H1 (cell line): ENCODE results near the gene MAMSTR. TPM values are rescaled to one million over a fixed set of nuclear protein-coding genes. Genes with fewer than 3 reads are reported as not detected.

Experiments
- CTCF ChIA-PET: fragments of 300-600 bp; sonication (Branson Sonifier 250); formaldehyde crosslinking; loops from one replicate; lab custom pipeline; 2021; ENCODE audit not compliant: partially characterized antibody; lab: Charles Lee
- POLR2A ChIA-PET: fragments of 300-600 bp; sonication (Branson Sonifier 250); formaldehyde crosslinking; loops from one replicate; lab custom pipeline; 2021; ENCODE audit warnings: inconsistent platforms; ENCODE audit not compliant: partially characterized antibody; lab: Charles Lee
- DNase-seq, 2 experiments: peaks; one replicate each; pipeline versions ENCODE4 v3.0.0 to v3.0.0-alpha.2; 2010 to 2022; ENCODE audit warnings: low spot score in 2 of 2, low read depth in 1 of 2, mixed read lengths in 1 of 2
- FAIRE-seq: peaks from 2 replicates; lab custom pipeline; 2011; peaks lifted over from hg19 to GRCh38; lab: Jason Lieb, UNC
- H2AFZ ChIP-seq: 2 replicates; pipeline ENCODE4 v1.8.1; 2012; ENCODE audit warnings: low read length, inconsistent platforms
- H2AK5ac ChIP-seq: 2 replicates; pipeline ENCODE4 v1.6.1; 2013; ENCODE audit warnings: low read depth, low read length
- H2BK120ac ChIP-seq: replicated peaks from 2 replicates; pipeline ENCODE3; 2013; ENCODE audit warnings: low read depth, low read length, inconsistent platforms
- H2BK12ac ChIP-seq: 2 replicates; pipeline ENCODE4 v1.6.1; 2013; ENCODE audit warnings: low read depth, low read length
- H2BK15ac ChIP-seq: 2 replicates; pipeline ENCODE4 v1.6.1; 2013; ENCODE audit warnings: low read length
- H2BK20ac ChIP-seq: 2 replicates; pipeline ENCODE4 v1.6.1; 2013; ENCODE audit warnings: low read length
- H2BK5ac ChIP-seq: 2 replicates; pipeline ENCODE4 v1.6.1; 2013; ENCODE audit warnings: low read depth, low read length
- H3K14ac ChIP-seq: 2 replicates; pipeline ENCODE4 v1.6.1; 2013; ENCODE audit warnings: inconsistent platforms; ENCODE audit not compliant: insufficient read length
- H3K18ac ChIP-seq: 2 replicates; pipeline ENCODE4 v1.6.1; 2013; ENCODE audit warnings: low read length; ENCODE audit errors: extremely low read depth
- H3K23ac ChIP-seq: 2 replicates; pipeline ENCODE4 v1.6.1; 2013; ENCODE audit warnings: inconsistent platforms; ENCODE audit not compliant: insufficient read length
- H3K23me2 ChIP-seq: 2 replicates; pipeline ENCODE4 v1.6.1; 2013; ENCODE audit warnings: low read depth, low read length
- H3K27ac ChIP-seq: 2 replicates; pipeline ENCODE4 v1.6.1; 2011; ENCODE audit warnings: low read depth, low read length, inconsistent platforms
- H3K27me3 ChIP-seq, 4 experiments: replicated peaks in 1 of 4; 1 replicate in 1 of 4; 2 replicates in 3 of 4; pipeline versions ENCODE4 v1.6.1 to v1.8.1; 2011 to 2013; ENCODE audit warnings: low read length in 3 of 4, mild to moderate bottlenecking in 3 of 4, inconsistent platforms in 2 of 4, mixed read lengths in 2 of 4, moderate library complexity in 1 of 4; ENCODE audit not compliant: control insufficient read depth in 3 of 4, insufficient read depth in 3 of 4; ENCODE audit errors: extremely low read depth in 1 of 4
- H3K36me3 ChIP-seq, 4 experiments: 2 replicates each; pipeline versions ENCODE4 v1.6.1 to v1.8.1; 2011 to 2013; ENCODE audit warnings: mild to moderate bottlenecking in 4 of 4, low read length in 3 of 4, moderate library complexity in 2 of 4, control low read depth in 1 of 4, inconsistent platforms in 1 of 4; ENCODE audit not compliant: insufficient read depth in 4 of 4, control insufficient read depth in 2 of 4
- H3K4ac ChIP-seq: replicated peaks from 2 replicates; pipeline ENCODE3; 2013; ENCODE audit warnings: low read length, low read depth, mixed read lengths, inconsistent platforms; ENCODE audit not compliant: insufficient read length
- H3K4me1 ChIP-seq, 4 experiments: replicated peaks in 1 of 4; 1 replicate in 1 of 4; 2 replicates in 3 of 4; pipeline versions ENCODE4 v1.6.1 to v1.8.1; 2011 to 2013; ENCODE audit warnings: low read length in 3 of 4, inconsistent platforms in 2 of 4, mixed read lengths in 1 of 4; ENCODE audit not compliant: insufficient read depth in 4 of 4, control insufficient read depth in 3 of 4
- H3K4me2 ChIP-seq, 2 experiments: 2 replicates each; pipeline versions ENCODE4 v1.6.1 to v1.8.1; 2011 to 2013; ENCODE audit warnings: low read depth in 2 of 2, low read length in 2 of 2, control low read depth in 1 of 2, inconsistent platforms in 1 of 2, mild to moderate bottlenecking in 1 of 2; ENCODE audit not compliant: insufficient read depth in 1 of 2
- H3K4me3 ChIP-seq, 4 experiments: fragments of 200-600, 300-600 bp in 1 of 4; sonication (generic), shearing (Covaris generic), sonication (Bioruptor Twin) in 1 of 4; 2 replicates each; pipeline versions ENCODE4 v1.5.1 to v1.8.1; 2011 to 2016; ENCODE audit warnings: low read length in 4 of 4, low read depth in 3 of 4, control low read depth in 2 of 4, inconsistent platforms in 2 of 4, mild to moderate bottlenecking in 2 of 4, mixed read lengths in 1 of 4, moderate library complexity in 1 of 4; ENCODE audit not compliant: insufficient read depth in 2 of 4; ENCODE audit errors: extremely low read depth in 1 of 4
- H3K56ac ChIP-seq: replicated peaks from 2 replicates; pipeline ENCODE3; 2013; ENCODE audit warnings: low read depth, mild to moderate bottlenecking, mixed read lengths, low read length, inconsistent platforms; ENCODE audit not compliant: insufficient read length
- H3K79me1 ChIP-seq: 2 replicates; pipeline ENCODE4 v1.6.1; 2013; ENCODE audit warnings: low read depth, low read length, control low read depth
- H3K79me2 ChIP-seq, 2 experiments: 2 replicates each; pipeline versions ENCODE4 v1.6.1 to v1.8.1; 2012 to 2013; ENCODE audit warnings: low read length in 2 of 2, mild to moderate bottlenecking in 2 of 2, inconsistent platforms in 1 of 2; ENCODE audit not compliant: insufficient read depth in 2 of 2, control insufficient read depth in 1 of 2
- H3K9ac ChIP-seq, 4 experiments: replicated peaks in 1 of 4; 1 replicate in 1 of 4; 2 replicates in 3 of 4; pipeline versions ENCODE4 v1.6.1 to v1.8.1; 2011 to 2013; ENCODE audit warnings: low read depth in 3 of 4, low read length in 3 of 4, control low read depth in 2 of 4, mild to moderate bottlenecking in 2 of 4, moderate library complexity in 2 of 4, inconsistent platforms in 1 of 4; ENCODE audit errors: extremely low read depth in 1 of 4
- H3K9me3 ChIP-seq, 2 experiments: 2 replicates each; pipeline versions ENCODE4 v1.6.1 to v1.8.1; 2012 to 2013; ENCODE audit warnings: mild to moderate bottlenecking in 2 of 2, moderate library complexity in 2 of 2, control low read depth in 1 of 2, inconsistent platforms in 1 of 2, low read depth in 1 of 2, low read length in 1 of 2, mixed read lengths in 1 of 2; ENCODE audit not compliant: insufficient read depth in 2 of 2
- H4K20me1 ChIP-seq, 2 experiments: replicated peaks in 1 of 2; 2 replicates each; pipeline versions ENCODE3 to v1.8.1; 2011 to 2013; ENCODE audit warnings: inconsistent platforms in 2 of 2, low read length in 2 of 2, mild to moderate bottlenecking in 1 of 2; ENCODE audit not compliant: insufficient read depth in 2 of 2, control insufficient read depth in 1 of 2
- H4K5ac ChIP-seq: 2 replicates; pipeline ENCODE4 v1.6.1; 2013; ENCODE audit warnings: low read length, low read depth, mixed read lengths, inconsistent platforms; ENCODE audit not compliant: insufficient read length
- H4K8ac ChIP-seq: 2 replicates; pipeline ENCODE4 v1.8.0; 2013; ENCODE audit warnings: mild to moderate bottlenecking, moderate library complexity, low read length, inconsistent platforms; ENCODE audit not compliant: insufficient read depth; ENCODE audit errors: extremely low read depth
- H4K91ac ChIP-seq: replicated peaks from 2 replicates; pipeline ENCODE3; 2013; ENCODE audit warnings: low read length, mixed read lengths, inconsistent platforms; ENCODE audit not compliant: insufficient read length
- ATF3 ChIP-seq: IDR thresholded peaks from 2 replicates; pipeline ENCODE4 v1.6.1; 2011; ENCODE audit warnings: low read depth, mild to moderate bottlenecking, low read length; ENCODE audit not compliant: insufficient read depth
- CTBP2 ChIP-seq: IDR thresholded peaks from 2 replicates; pipeline ENCODE4 v1.7.0; 2011; ENCODE audit warnings: borderline replicate concordance, mild to moderate bottlenecking, moderate library complexity, mixed read lengths, low read length; ENCODE audit not compliant: insufficient read depth, insufficient read length
- HDAC6 ChIP-seq: IDR thresholded peaks from one replicate; pipeline ENCODE4 v1.7.1; 2012; ENCODE audit warnings: low read depth, mild to moderate bottlenecking, inconsistent platforms, low read length, moderate library complexity
- KDM1A ChIP-seq: fragments of 200-600, 300-600 bp; sonication (generic); IDR thresholded peaks from 2 replicates; pipeline ENCODE4 v1.7.1; 2016; ENCODE audit warnings: mild to moderate bottlenecking, low read length, borderline replicate concordance
- POLR2AphosphoS5 ChIP-seq: IDR thresholded peaks from 2 replicates; pipeline ENCODE4 v1.6.1; 2011; ENCODE audit warnings: low read depth, low read length
- SP1 ChIP-seq: IDR thresholded peaks from 2 replicates; pipeline ENCODE4 v1.6.1; 2011; ENCODE audit warnings: low read depth, low read length
- SP4 ChIP-seq: IDR thresholded peaks from 2 replicates; pipeline ENCODE4 v1.6.1; 2012; ENCODE audit warnings: low read length, inconsistent platforms
- TAF7 ChIP-seq: optimal IDR thresholded peaks from 2 replicates; pipeline ENCODE3; 2011; ENCODE audit warnings: low read depth, mild to moderate bottlenecking, inconsistent platforms, low read length, moderate library complexity, borderline replicate concordance
- TEAD4 ChIP-seq: IDR thresholded peaks from 2 replicates; pipeline ENCODE4 v1.6.1; 2012; ENCODE audit warnings: low read depth, low read length, inconsistent platforms, mixed read lengths
- ZNF274 ChIP-seq: IDR thresholded peaks from 2 replicates; pipeline ENCODE4 v1.7.0; 2012; ENCODE audit warnings: low read length, borderline replicate concordance; ENCODE audit errors: extremely low read depth
- WGBS, 2 experiments: shearing (Covaris generic) in 1 of 2; methylation state at CpG; one replicate each; pipeline versions ENCODE4 v1.1.6 to v1.1.7; 2013 to 2015; ENCODE audit warnings: low lambda C conversion rate in 2 of 2, mixed read lengths in 2 of 2, inconsistent platforms in 1 of 2, low coverage in 1 of 2, missing lambda C conversion rate in 1 of 2; ENCODE audit not compliant: insufficient replicate concordance in 2 of 2, insufficient coverage in 1 of 2, insufficient read length in 1 of 2; ENCODE audit errors: extremely low coverage in 1 of 2, missing lambda C conversion rate in 1 of 2; 5-methylcytosine and 5-hydroxymethylcytosine counted together
- polyA plus RNA-seq, 7 experiments: library from polyadenylated mRNA; depleted of rRNA in 3 of 7; stranded (reverse) in 5 of 7; unstranded in 2 of 7; fragments of >200 nt in 5 of 7; fragments of 200-250 nt in 2 of 7; gene quantifications; 1 replicate in 5 of 7; 2 replicates in 1 of 7; 4 replicates in 1 of 7; pipeline versions ENCODE4 v1.2.1 to v1.2.3, GENCODE V29; 2011 to 2013; ENCODE audit warnings: missing spikeins in 2 of 7, mixed read lengths in 2 of 7
- total RNA-seq: library from RNA; stranded (reverse); fragmentation: NEBNext Ultra II Directional; extraction: Animal tissue kit (Norgen Biotek cat#: 25700); gene quantifications from 2 replicates; pipeline ENCODE4 v1.2.1, GENCODE V29; 2021

Gene MAMSTR
- total and polyA plus RNA-seq, 2 of the 8 experiments (the other 6 are each of a cell fraction or from before 2014, with no cell fraction given) = 2.0 to 2.3 TPM

GRCh38 chr19:48676887-48677286 lies 42.6 kb downstream of the MAMSTR start:
- Histone ChIP-seq H3K79me1 (no peaks in the 10 kb centered on the region), H3K4me2 (no peak overlapping the region), H3K27ac (no peak overlapping the region), H3K9ac (no peak overlapping the region), H3K56ac (no peak overlapping the region), H2BK20ac (no peak overlapping the region), H4K91ac (no peak overlapping the region), H3K23me2 (peaks cover 12% of the 10 kb centered on the region; the same call in 1 of the 2 replicates), H2BK15ac (no peak overlapping the region), H3K23ac (no peak overlapping the region), H2AFZ (no peak overlapping the region), H3K36me3 (no peaks in the 10 kb centered on the region), H3K9me3 (no peaks in the 10 kb centered on the region), H2BK120ac (no peak overlapping the region), H3K4ac (no peak overlapping the region), H3K14ac (no peak overlapping the region), H4K5ac (no peak overlapping the region), H3K79me2 (no peaks in the 10 kb centered on the region), H3K18ac (no peak overlapping the region), H2AK5ac (no peak overlapping the region), H3K27me3 (peaks cover 0 to 5% (median 3%) of the 10 kb centered on the region in 4 experiments; a peak in 2 of 7 replicates), H2BK12ac (no peak overlapping the region), H3K4me1 (peaks cover 2 to 23% (median 19%) of the 10 kb centered on the region in 4 experiments), H4K8ac (no peak overlapping the region), H4K20me1 (no peaks in the 10 kb centered on the region), H2BK5ac (no peak overlapping the region), H3K4me3 (no peak overlapping the region)
- CTCF ChIA-PET = interaction anchor here (0.6 to 5.8 kb wide), 12 partner anchors 12 to 838 kb away, joined by 3 to 59 read pairs (median 16); partner anchors contain the start of genes CA11 and FUT2
- TF ChIP-seq TEAD4 = no peak
- TF ChIP-seq ZNF274 = no peak
- TF ChIP-seq POLR2AphosphoS5 = no peak
- no peak for TF ChIP-seq SP1
- TF ChIP-seq ATF3 = no peak
- TF ChIP-seq KDM1A = no peak
- no peak for TF ChIP-seq TAF7
- no peak for TF ChIP-seq SP4
- TF ChIP-seq CTBP2 = no peak
- no peak for TF ChIP-seq HDAC6
- no peak for DNase-seq
- no peak for FAIRE-seq
- POLR2A ChIA-PET = interaction anchor here (0.6 to 2.6 kb wide), 3 partner anchors 10 to 37 kb away, joined by 3 to 12 read pairs (median 7); partner anchors contain the start of gene FUT2
- WGBS, 2 experiments = 84% methylated on average over 13 of the region's 13 CpGs; no CpG with 5 or more reads in 1 of the 2 experiments
